ENCODE measurements around the gene CHCHD10. TPM values are rescaled to one million over a fixed set of nuclear protein-coding genes. Genes with fewer than 3 reads are reported as not detected.

The CHCHD10 gene
- total RNA-seq, 2 experiments from 2014 or later = 190 to 191 TPM

DNA sequence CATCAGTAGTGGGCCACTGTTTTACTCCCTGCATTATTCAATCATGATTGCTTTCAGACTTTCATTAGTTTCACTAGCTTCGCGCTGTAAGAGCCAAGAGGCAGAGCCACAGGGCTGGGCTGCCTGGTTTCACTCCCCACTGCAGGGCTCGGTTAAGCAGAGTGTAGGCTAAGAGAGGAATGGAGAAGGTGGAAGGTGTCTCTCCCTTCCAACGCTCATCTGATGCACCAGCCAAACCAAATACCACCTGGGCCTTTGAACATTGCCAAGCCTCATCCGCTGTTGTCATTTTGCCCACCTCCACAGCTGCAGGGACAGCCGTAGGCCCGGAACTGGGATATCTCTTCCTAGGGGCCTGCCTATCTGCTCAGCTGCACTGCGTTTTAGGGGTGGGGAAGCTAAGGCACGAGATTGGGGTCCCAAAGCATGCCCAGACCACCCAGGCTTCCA is 18.5 kb upstream of the CHCHD10 start:
- Mint-ChIP-seq H3K36me3 (ENCODE audit: low read depth) (no peaks in the 10 kb centered on the region), H3K4me1 (ENCODE audit: low read depth) (peaks cover 34% of the 10 kb centered on the region), H3K27me3 (ENCODE audit: low read depth) (no peaks in the 10 kb centered on the region), H3K4me3 (peak overlapping the region; percentile 89), H3K27ac (peak overlapping the region; percentile 95), H3K9me3 (no peaks in the 10 kb centered on the region)
- CTCF ChIA-PET = interaction anchor here (1.5 to 3.1 kb wide), 2 partner anchors 15 to 18 kb away, joined by 5 to 19 read pairs; partner anchors contain the start of gene CHCHD10
- peak; percentile 50 for DNase-seq
- intact Hi-C loops (cut with micrococcal nuclease) = loop anchor here (1.0 to 2.0 kb wide), 2 partner anchors 53 to 769 kb away; partner anchors contain the start of genes DERL3, GUCD1 and SNRPD3

GRCh38 chr22:23784215-23784732 is 16.5 kb upstream of the CHCHD10 start:
- intact Hi-C loops (cut with micrococcal nuclease) = no loop called here
- DNase-seq = no peak
- Mint-ChIP-seq H3K36me3 (ENCODE audit: low read depth) (no peaks in the 10 kb centered on the region), H3K27ac (peak overlapping the region; percentile 9), H3K4me1 (ENCODE audit: low read depth) (peaks cover 27% of the 10 kb centered on the region), H3K27me3 (ENCODE audit: low read depth) (no peaks in the 10 kb centered on the region), H3K9me3 (no peaks in the 10 kb centered on the region), H3K4me3 (no peak overlapping the region)
- CTCF ChIA-PET = no interaction called here

DNA sequence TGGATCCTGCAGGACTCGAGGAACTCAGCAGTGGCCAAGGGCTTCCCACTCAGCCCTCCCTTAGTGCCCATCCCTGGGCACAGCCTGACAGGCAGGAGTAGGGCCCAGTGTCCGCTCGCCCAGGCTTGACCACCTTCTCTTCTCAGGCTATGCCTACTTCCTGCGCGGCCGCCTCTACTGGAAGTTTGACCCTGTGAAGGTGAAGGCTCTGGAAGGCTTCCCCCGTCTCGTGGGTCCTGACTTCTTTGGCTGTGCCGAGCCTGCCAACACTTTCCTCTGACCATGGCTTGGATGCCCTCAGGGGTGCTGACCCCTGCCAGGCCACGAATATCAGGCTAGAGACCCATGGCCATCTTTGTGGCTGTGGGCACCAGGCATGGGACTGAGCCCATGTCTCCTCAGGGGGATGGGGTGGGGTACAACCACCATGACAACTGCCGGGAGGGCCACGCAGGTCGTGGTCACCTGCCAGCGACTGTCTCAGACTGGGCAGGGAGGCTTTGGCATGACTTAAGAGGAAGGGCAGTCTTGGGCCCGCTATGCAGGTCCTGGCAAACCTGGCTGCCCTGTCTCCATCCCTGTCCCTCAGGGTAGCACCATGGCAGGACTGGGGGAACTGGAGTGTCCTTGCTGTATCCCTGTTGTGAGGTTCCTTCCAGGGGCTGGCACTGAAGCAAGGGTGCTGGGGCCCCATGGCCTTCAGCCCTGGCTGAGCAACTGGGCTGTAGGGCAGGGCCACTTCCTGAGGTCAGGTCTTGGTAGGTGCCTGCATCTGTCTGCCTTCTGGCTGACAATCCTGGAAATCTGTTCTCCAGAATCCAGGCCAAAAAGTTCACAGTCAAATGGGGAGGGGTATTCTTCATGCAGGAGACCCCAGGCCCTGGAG is 15.7 kb upstream of the CHCHD10 start:
- Mint-ChIP-seq H3K27me3 (ENCODE audit: low read depth) (no peaks in the 10 kb centered on the region), H3K36me3 (ENCODE audit: low read depth) (no peaks in the 10 kb centered on the region), H3K4me3 (no peak overlapping the region), H3K4me1 (ENCODE audit: low read depth) (peaks cover 21% of the 10 kb centered on the region), H3K27ac (no peak overlapping the region), H3K9me3 (no peaks in the 10 kb centered on the region)
- CTCF ChIA-PET = no interaction called here
- intact Hi-C loops (cut with micrococcal nuclease) = no loop called here
- DNase-seq = no peak

DNA sequence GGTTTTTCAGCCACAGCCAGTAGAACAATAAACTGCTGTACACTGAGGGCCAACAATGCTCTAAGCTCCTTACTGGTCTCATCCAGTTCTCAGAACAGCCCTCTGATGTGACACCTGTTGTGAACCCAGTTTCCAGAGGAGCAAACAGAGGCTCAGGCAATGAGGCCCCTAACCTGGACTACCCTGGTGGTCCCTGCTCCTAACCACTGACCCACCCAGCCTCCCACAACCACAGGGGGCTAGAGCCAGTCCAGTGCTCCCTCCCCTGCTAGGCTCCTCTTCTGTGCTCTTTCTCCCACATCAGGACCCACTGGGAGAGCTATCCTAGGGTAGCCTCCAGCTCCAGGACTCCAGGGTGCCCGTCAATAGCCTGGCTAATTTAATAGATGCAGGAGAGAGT is 14.9 kb upstream of the CHCHD10 start:
- no peaks in the 10 kb centered on the region for H3K27me3 Mint-ChIP-seq (ENCODE audit: low read depth)
- DNase-seq = no peak
- CTCF ChIA-PET = no interaction called here
- H3K9me3 Mint-ChIP-seq = no peaks in the 10 kb centered on the region
- peaks cover 13% of the 10 kb centered on the region for H3K4me1 Mint-ChIP-seq (ENCODE audit: low read depth)
- H3K36me3 Mint-ChIP-seq (ENCODE audit: low read depth) = no peaks in the 10 kb centered on the region
- H3K27ac Mint-ChIP-seq = no peak overlapping the region
- H3K4me3 Mint-ChIP-seq = no peak overlapping the region
- intact Hi-C loops (cut with micrococcal nuclease) = no loop called here

GRCh38 chr22:23782252-23782651 is 14.5 kb upstream of the CHCHD10 start:
- peaks cover 11% of the 10 kb centered on the region for H3K4me1 Mint-ChIP-seq (ENCODE audit: low read depth)
- DNase-seq = no peak
- intact Hi-C loops (cut with micrococcal nuclease) = no loop called here
- no peaks in the 10 kb centered on the region for H3K36me3 Mint-ChIP-seq (ENCODE audit: low read depth)
- H3K27me3 Mint-ChIP-seq (ENCODE audit: low read depth) = no peaks in the 10 kb centered on the region
- H3K9me3 Mint-ChIP-seq = no peaks in the 10 kb centered on the region
- H3K27ac Mint-ChIP-seq = no peak overlapping the region
- CTCF ChIA-PET = interaction anchor here (0.7 kb wide), 1 partner anchor 70 kb away, joined by 3 read pairs; no protein-coding TSS in a partner anchor
- H3K4me3 Mint-ChIP-seq = no peak overlapping the region

GRCh38 chr22:23781511-23782183 is 13.9 kb upstream of the CHCHD10 start:
- H3K4me3 Mint-ChIP-seq = no peak overlapping the region
- CTCF ChIA-PET = interaction anchor here (0.7 kb wide), 1 partner anchor 70 kb away, joined by 3 read pairs; no protein-coding TSS in a partner anchor
- H3K27ac Mint-ChIP-seq = no peak overlapping the region

GRCh38 chr22:23781065-23781464 is 13.3 kb upstream of the CHCHD10 start:
- Mint-ChIP-seq H3K27ac (no peak overlapping the region), H3K36me3 (ENCODE audit: low read depth) (no peaks in the 10 kb centered on the region), H3K4me3 (no peak overlapping the region), H3K27me3 (ENCODE audit: low read depth) (no peaks in the 10 kb centered on the region), H3K4me1 (ENCODE audit: low read depth) (peaks cover 7% of the 10 kb centered on the region), H3K9me3 (no peaks in the 10 kb centered on the region)
- intact Hi-C loops (cut with micrococcal nuclease) = no loop called here
- no peak for DNase-seq
- CTCF ChIA-PET = no interaction called here

More at GRCh38 chr22:23781511-23782183, 13.9 kb upstream of the CHCHD10 start:
- no peaks in the 10 kb centered on the region for H3K27me3 Mint-ChIP-seq (ENCODE audit: low read depth)
- no peaks in the 10 kb centered on the region for H3K9me3 Mint-ChIP-seq
- peaks cover 11% of the 10 kb centered on the region for H3K4me1 Mint-ChIP-seq (ENCODE audit: low read depth)
- DNase-seq = no peak
- intact Hi-C loops (cut with micrococcal nuclease) = no loop called here
- H3K36me3 Mint-ChIP-seq (ENCODE audit: low read depth) = no peaks in the 10 kb centered on the region

GRCh38 chr22:23780146-23780748 is 12.5 kb upstream of the CHCHD10 start:
- Mint-ChIP-seq H3K4me1 (ENCODE audit: low read depth) (peaks cover 3% of the 10 kb centered on the region), H3K9me3 (no peaks in the 10 kb centered on the region), H3K36me3 (ENCODE audit: low read depth) (no peaks in the 10 kb centered on the region), H3K27me3 (ENCODE audit: low read depth) (no peaks in the 10 kb centered on the region), H3K27ac (no peak overlapping the region), H3K4me3 (no peak overlapping the region)
- DNase-seq = no peak
- intact Hi-C loops (cut with micrococcal nuclease) = no loop called here
- CTCF ChIA-PET = no interaction called here

DNA sequence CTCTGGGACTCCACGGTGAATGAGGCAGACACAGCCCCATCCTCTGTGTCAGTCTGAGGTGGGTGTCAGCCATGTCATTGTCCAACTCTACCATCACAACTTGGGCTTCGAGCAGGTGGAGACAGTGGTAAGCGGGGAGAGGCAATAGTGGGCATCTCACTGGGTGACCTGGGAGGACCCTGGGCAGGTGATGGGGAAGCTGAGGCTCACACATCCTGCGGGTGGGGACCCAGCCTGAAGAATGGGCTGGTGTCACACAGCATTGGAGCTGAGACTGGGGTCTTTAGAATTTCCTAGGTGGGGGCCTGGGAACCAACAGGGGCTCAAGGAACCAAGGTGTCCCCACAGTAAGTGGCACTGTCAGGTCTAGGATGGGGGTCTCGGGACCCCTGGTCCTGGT is 12.0 kb upstream of the CHCHD10 start:
- intact Hi-C loops (cut with micrococcal nuclease) = no loop called here
- H3K27ac Mint-ChIP-seq = no peak overlapping the region
- no peaks in the 10 kb centered on the region for H3K9me3 Mint-ChIP-seq
- H3K4me3 Mint-ChIP-seq = no peak overlapping the region
- peaks cover 3% of the 10 kb centered on the region for H3K4me1 Mint-ChIP-seq (ENCODE audit: low read depth)
- no peaks in the 10 kb centered on the region for H3K36me3 Mint-ChIP-seq (ENCODE audit: low read depth)
- CTCF ChIA-PET = no interaction called here
- no peaks in the 10 kb centered on the region for H3K27me3 Mint-ChIP-seq (ENCODE audit: low read depth)
- no peak for DNase-seq

GRCh38 chr22:23779083-23779482 is 11.3 kb upstream of the CHCHD10 start:
- no peak overlapping the region for H3K4me3 Mint-ChIP-seq
- H3K27me3 Mint-ChIP-seq (ENCODE audit: low read depth) = no peaks in the 10 kb centered on the region
- intact Hi-C loops (cut with micrococcal nuclease) = no loop called here
- no peaks in the 10 kb centered on the region for H3K9me3 Mint-ChIP-seq
- H3K27ac Mint-ChIP-seq = no peak overlapping the region
- H3K4me1 Mint-ChIP-seq (ENCODE audit: low read depth) = no peaks in the 10 kb centered on the region
- no peaks in the 10 kb centered on the region for H3K36me3 Mint-ChIP-seq (ENCODE audit: low read depth)
- CTCF ChIA-PET = no interaction called here
- no peak for DNase-seq

GRCh38 chr22:23778577-23778900 is 10.8 kb upstream of the CHCHD10 start:
- H3K27me3 Mint-ChIP-seq (ENCODE audit: low read depth) = no peaks in the 10 kb centered on the region
- no peak for DNase-seq
- no peak overlapping the region for H3K4me3 Mint-ChIP-seq
- no peaks in the 10 kb centered on the region for H3K4me1 Mint-ChIP-seq (ENCODE audit: low read depth)
- H3K27ac Mint-ChIP-seq = no peak overlapping the region
- H3K9me3 Mint-ChIP-seq = no peaks in the 10 kb centered on the region
- H3K36me3 Mint-ChIP-seq (ENCODE audit: low read depth) = no peaks in the 10 kb centered on the region
- intact Hi-C loops (cut with micrococcal nuclease) = no loop called here
- CTCF ChIA-PET = no interaction called here

DNA sequence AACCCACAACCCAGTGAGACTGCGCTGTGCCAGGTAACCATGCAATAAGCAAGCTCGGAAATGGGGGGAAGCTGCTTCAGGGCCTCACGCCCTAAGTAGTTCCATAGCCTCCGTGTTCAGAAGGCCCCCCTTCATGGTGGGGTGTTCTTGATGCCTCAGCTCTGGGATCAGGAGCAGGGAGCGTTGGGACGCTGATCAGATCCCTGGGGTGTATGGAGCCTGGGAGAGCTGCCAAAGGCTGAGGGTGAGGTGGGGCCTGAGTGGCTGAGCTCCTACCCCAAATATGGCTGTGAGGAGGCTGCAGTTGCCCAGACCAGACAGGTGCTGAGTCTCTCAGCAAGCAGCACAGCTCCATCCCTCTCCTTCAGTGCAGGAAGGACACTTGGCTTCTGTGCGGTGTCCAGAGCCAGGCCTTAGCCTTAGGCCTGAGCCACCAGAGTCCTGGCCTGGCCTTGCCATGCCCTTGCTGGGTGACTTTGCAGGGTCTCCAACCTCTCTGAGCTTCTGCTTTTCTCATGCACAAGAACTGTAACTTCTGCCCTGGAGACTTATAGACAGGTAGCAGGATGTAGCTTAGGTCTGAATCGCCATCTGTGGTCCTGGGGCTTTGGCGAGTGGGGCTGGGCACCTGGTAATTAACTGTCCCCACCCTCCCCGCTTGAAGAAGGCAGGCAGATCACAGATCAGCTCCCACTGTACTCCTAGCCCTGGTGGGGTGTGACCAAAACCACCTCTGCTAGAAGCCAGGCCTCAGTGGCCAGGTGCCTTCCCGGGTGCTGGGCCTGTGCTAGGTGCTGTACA is 10.2 kb upstream of the CHCHD10 start:
- H3K27me3 Mint-ChIP-seq (ENCODE audit: low read depth) = no peaks in the 10 kb centered on the region

More for the DNA sequence above, 10.2 kb upstream of the CHCHD10 start:
- Mint-ChIP-seq H3K9me3 (no peaks in the 10 kb centered on the region), H3K4me3 (no peak overlapping the region), H3K4me1 (ENCODE audit: low read depth) (peaks cover 5% of the 10 kb centered on the region), H3K27ac (no peak overlapping the region), H3K36me3 (ENCODE audit: low read depth) (no peaks in the 10 kb centered on the region)
- intact Hi-C loops (cut with micrococcal nuclease) = no loop called here
- CTCF ChIA-PET = interaction anchor here (0.7 to 0.8 kb wide), 2 partner anchors 9 to 11 kb away, joined by 3 to 4 read pairs; no protein-coding TSS in a partner anchor
- DNase-seq = no peak

Measured in activated naive CD4-positive, alpha-beta T cell treated with anti-CD3 and anti-CD28 coated beads for 36 hours (primary cell).